ENCODE results near the gene INO80. TPM values are rescaled to one million over a fixed set of nuclear protein-coding genes. Genes with fewer than 3 reads are reported as not detected.

Gene INO80
- total RNA-seq, 1 experiment from 2014 or later, result 33.8 TPM

- Mint-ChIP-seq H3K4me3 (ENCODE audit: unreplicated experiment) (no peak overlapping the region), H3K9me3 (ENCODE audit: unreplicated experiment) (no peaks in the 10 kb centered on the region), H3K27ac (ENCODE audit: low read depth, unreplicated experiment) (no peak overlapping the region), H3K36me3 (ENCODE audit: insufficient read depth, unreplicated experiment) (peaks cover 12% of the 10 kb centered on the region), H3K4me1 (ENCODE audit: insufficient read depth, unreplicated experiment) (peaks cover 13% of the 10 kb centered on the region), H3K27me3 (ENCODE audit: insufficient read depth, unreplicated experiment) (no peaks in the 10 kb centered on the region)
- intact Hi-C loops (cut with micrococcal nuclease), result loop anchor here (5.0 kb wide), 1 partner anchor 383 kb away; the partner anchor contains the start of genes NUSAP1 and OIP5
- no TSS peak for BruUV-seq (replicated peaks)
- ChIA-PET POLR2A (interaction anchor here (0.9 to 1.3 kb wide), 2 partner anchors 9 to 65 kb away, joined by 3 to 5 read pairs; no protein-coding TSS in a partner anchor), CTCF (interaction anchor here (0.5 kb wide), 1 partner anchor 33 kb away, joined by 3 read pairs; no protein-coding TSS in a partner anchor)
- TF ChIP-seq, protein P1, sequence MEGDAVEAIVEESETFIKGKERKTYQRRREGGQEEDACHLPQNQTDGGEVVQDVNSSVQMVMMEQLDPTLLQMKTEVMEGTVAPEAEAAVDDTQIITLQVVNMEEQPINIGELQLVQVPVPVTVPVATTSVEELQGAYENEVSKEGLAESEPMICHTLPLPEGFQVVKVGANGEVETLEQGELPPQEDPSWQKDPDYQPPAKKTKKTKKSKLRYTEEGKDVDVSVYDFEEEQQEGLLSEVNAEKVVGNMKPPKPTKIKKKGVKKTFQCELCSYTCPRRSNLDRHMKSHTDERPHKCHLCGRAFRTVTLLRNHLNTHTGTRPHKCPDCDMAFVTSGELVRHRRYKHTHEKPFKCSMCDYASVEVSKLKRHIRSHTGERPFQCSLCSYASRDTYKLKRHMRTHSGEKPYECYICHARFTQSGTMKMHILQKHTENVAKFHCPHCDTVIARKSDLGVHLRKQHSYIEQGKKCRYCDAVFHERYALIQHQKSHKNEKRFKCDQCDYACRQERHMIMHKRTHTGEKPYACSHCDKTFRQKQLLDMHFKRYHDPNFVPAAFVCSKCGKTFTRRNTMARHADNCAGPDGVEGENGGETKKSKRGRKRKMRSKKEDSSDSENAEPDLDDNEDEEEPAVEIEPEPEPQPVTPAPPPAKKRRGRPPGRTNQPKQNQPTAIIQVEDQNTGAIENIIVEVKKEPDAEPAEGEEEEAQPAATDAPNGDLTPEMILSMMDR (IDR thresholded peaks at IDR 0.05; ENCODE audit: unreplicated experiment), result no peak
- DNase-seq (ENCODE audit: unreplicated experiment), result peak; percentile 40
Observed at GRCh38 chr15:40949756-40950207, 166.3 kb downstream of the INO80 start.

DNA sequence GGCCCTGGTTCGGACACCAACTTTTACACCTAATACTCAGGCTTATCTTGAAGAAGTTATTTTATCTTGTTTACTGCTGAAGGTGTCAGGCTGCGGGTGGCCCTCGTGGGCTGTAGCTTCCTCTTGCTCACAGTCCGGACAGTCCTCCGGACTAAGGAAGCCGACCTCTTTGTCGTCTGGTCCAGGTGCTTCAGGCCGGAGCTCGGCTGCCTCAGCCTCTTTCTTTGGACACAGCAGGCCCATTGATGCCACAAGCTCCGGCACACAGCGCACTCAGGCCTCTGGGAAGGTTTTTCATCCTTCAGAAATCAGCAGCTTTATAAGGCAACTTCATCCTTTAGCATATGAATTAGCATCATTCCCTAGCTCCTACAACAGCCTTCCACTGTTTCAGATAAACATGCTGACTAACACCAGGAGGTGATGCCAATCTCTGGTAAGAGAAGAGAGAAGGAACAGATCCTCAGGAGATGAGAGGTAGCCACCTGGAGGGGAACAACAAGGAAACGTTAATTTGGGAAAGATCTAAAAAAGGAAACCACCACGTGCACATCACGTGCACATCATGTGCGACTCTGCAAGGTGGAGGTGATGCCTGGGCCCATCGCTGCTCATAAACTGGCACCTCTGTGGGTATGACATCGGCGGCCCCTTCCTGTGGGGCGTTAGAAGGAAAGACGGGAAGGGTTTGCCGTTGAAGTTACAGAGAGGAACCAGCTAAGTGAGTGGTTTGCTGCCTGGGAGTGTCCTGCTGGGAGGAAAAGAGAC, 167.2 kb downstream of the INO80 start:
- no TSS peak for BruUV-seq (replicated peaks)
- intact Hi-C loops (cut with micrococcal nuclease), result no loop called here
- DNase-seq (ENCODE audit: unreplicated experiment), result no peak
- H3K36me3 Mint-ChIP-seq (ENCODE audit: insufficient read depth, unreplicated experiment), result peaks cover 7% of the 10 kb centered on the region
- no peaks in the 10 kb centered on the region for H3K9me3 Mint-ChIP-seq (ENCODE audit: unreplicated experiment)
- ChIA-PET CTCF (interaction anchor here (0.7 to 1.5 kb wide), 4 partner anchors 12 to 235 kb away, joined by 3 to 5 read pairs (median 4); no protein-coding TSS in a partner anchor), POLR2A (interaction anchor here (1.3 kb wide), 2 partner anchors 66 to 167 kb away, joined by 3 read pairs; partner anchors contain the start of gene INO80)
- H3K4me1 Mint-ChIP-seq (ENCODE audit: insufficient read depth, unreplicated experiment), result peaks cover 7% of the 10 kb centered on the region
- H3K27ac Mint-ChIP-seq (ENCODE audit: low read depth, unreplicated experiment), result no peak overlapping the region
- TF ChIP-seq, protein P1 (IDR thresholded peaks at IDR 0.05; ENCODE audit: unreplicated experiment), result no peak
- H3K27me3 Mint-ChIP-seq (ENCODE audit: insufficient read depth, unreplicated experiment), result no peaks in the 10 kb centered on the region
- H3K4me3 Mint-ChIP-seq (ENCODE audit: unreplicated experiment), result no peak overlapping the region

DNA sequence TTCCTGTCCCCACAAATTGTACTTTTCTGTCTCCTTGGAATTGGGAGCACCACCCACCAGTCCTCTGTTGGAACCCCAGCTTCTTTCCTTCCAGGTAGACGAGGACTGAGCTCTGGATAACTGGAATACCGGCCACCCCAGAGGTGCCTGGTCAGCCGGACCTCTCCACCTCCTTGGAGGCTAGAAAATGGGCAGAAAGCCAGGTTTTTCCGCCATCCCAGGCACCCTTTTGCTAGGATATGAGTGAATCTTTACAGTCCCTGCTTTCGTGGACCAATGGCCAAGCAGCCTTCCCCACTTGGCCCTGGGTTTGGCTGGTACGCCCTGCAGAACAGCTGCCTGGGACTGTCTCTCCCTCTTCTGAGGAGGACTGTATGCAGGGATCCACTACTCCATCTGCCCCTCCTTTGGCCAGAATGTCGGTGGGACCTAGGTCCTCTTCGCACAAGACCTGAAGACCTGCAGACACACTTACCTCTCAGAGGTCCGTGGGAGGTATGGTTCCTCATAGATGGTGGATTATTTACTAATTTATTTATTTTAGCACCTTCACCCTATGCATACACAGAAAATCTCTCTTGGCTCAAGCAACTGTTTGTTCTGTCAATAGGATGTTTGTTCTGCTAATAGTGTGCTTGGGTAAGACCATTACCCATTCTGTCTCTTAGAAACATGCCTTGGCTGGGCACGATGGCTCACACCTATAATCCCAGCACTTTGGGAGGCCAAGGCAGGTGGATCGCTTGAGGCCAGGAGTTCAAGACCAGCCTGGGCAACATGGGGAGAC, 171.4 kb downstream of the INO80 start:
- POLR2A ChIA-PET, result no interaction called here
- CTCF ChIA-PET, result interaction anchor here (0.6 to 0.7 kb wide), 2 partner anchors 15 to 160 kb away, joined by 3 to 5 read pairs; no protein-coding TSS in a partner anchor
- TF ChIP-seq, protein P1 (IDR thresholded peaks at IDR 0.05; ENCODE audit: unreplicated experiment), result no peak
- Mint-ChIP-seq H3K4me3 (ENCODE audit: unreplicated experiment) (no peak overlapping the region), H3K4me1 (ENCODE audit: insufficient read depth, unreplicated experiment) (peaks cover 8% of the 10 kb centered on the region), H3K27ac (ENCODE audit: low read depth, unreplicated experiment) (no peak overlapping the region), H3K9me3 (ENCODE audit: unreplicated experiment) (no peaks in the 10 kb centered on the region), H3K36me3 (ENCODE audit: insufficient read depth, unreplicated experiment) (no peaks in the 10 kb centered on the region), H3K27me3 (ENCODE audit: insufficient read depth, unreplicated experiment) (no peaks in the 10 kb centered on the region)
- intact Hi-C loops (cut with micrococcal nuclease), result loop anchor here (5.0 kb wide), 1 partner anchor 78 kb away; no protein-coding TSS in a partner anchor
- no peak for DNase-seq (ENCODE audit: unreplicated experiment)
- BruUV-seq (replicated peaks), result no TSS peak

Data from MCF 10A (cell line).